Measurements from ENCODE around the gene OXGR1.
"Not testable (repeated sequence)": the region's sequence is repeated elsewhere in the genome, so short reads cannot be mapped to it uniquely, and the experiment has no call there.

The OXGR1 gene

DNA sequence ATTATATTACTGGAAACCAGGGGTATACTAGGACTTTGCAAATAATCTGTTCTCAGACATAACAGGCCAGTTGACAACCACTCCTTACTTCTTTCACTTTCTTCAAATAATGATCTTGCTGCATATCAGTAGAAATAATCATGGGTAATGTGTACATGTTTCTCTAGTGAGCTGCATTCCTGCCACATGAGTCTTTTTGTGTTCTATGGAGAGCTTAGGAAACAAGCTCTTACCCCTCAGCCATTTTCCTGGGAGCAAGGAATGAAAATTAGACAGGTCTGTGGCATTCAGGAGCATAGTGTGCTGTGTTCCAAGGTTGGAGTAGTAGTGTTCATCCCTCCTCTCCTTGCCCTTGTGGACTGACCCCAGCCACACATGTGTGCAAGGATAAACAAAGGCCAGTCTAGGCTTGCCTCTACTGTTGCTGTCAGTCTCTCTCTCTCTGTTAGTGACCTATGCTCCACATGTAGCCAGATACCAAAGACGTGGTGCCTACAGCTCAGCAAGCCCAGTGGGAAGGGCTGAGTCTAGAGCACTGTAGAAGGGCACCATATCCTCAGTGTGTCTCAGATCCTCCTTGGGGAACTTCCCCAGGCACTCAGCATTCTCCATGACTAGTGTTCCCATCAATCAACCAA lies 11.5 kb upstream of the OXGR1 start:
- DNase-seq (ENCODE audit: low spot score), result no peak

- no peak for DNase-seq (ENCODE audit: low spot score)
Measured at GRCh38 chr13:97004886-97005285, 10.6 kb upstream of the OXGR1 start.

DNA sequence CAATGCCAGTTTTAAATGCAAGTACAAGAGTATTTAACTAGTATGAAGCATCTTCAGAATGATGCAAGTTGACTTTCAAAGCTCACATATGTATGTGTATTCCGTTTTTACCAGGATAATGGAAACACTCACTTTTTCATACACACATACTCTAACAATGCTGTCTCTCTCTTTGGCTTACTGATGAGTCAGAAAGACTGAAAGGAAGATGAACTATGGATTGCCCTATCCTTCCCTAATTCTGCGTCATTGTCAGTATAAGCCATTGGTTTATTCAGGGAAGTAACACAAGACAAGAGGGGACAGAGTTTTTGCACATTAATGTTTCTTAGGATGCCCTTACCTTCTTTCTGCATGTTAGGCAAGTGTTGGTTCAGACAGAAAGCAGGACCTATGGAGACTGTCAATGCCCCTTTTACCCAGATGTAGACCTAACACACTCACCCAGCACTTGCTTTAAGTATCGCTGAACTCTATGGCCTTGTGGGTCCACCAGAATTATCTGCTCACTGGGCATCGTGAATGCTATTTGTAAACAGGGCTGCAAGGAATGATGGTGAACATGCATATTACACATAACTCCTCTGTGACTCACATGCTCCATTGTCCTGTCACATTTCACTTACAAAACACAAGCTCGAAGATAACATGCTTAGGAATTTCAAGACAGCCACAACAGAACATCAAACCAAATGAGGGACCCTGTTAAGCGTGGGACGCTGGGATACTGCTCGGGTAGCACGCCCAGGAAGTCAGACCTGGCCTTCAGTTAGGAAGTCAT lies 10.0 kb upstream of the OXGR1 start:
- DNase-seq (ENCODE audit: low spot score), result no peak

GRCh38 chr13:97003071-97003470 lies 8.8 kb upstream of the OXGR1 start:
- DNase-seq (ENCODE audit: low spot score), result no peak

GRCh38 chr13:97002581-97002980 lies 8.3 kb upstream of the OXGR1 start:
- no peak for DNase-seq (ENCODE audit: low spot score)

- no peak for DNase-seq (ENCODE audit: low spot score)
Measured at GRCh38 chr13:97001636-97002035, 7.4 kb upstream of the OXGR1 start.

DNA sequence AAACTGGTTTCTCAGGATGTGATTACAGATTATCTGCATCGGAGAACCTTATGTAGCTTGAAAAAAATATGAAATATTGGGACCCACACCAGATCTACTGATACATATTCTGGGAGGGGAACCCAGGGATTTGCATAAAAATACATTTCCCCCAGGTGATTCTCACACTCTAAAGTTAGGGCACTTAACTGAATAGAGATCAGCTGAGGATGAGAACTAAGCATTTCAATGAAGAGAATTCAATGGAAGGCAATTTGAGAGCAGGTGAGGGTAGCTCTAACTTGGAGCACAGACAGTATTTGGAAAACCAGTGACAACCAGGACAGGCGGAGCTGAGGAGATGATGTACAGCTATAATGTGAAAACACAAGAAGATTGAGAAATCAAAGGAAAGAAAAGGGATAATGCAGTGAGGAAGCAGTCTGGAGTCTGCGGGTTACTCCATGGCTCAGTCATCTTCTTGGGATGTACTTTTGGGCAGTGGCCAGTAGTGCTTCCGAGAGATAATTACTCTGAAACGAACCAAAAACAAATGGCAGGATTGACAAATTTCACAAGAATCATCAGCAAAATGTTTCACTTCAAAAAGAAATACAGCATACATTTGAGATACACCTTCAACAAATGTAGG lies 6.1 kb upstream of the OXGR1 start:
- no peak for DNase-seq (ENCODE audit: low spot score)

GRCh38 chr13:96999091-96999490 lies 4.8 kb upstream of the OXGR1 start:
- no peak for DNase-seq (ENCODE audit: low spot score)

DNA sequence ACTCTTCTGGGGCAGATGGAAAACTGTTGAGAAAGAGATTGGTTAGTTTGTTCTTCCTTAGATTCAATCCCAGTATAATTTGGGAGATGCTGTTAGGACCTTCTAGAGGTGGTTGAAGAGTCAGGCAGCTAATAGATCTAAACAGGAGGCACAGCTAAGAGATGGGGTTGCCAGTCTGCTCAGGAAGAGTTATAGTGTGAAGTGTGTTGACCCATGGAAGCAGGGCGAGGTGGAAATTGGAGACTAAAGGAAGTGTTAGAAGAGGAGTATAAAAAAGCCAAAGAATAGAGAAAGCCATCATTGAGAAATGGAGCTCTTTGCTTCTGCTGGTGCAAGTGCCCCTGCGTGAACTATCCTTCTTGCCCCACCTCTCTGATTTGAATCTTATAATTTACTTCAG lies 3.8 kb upstream of the OXGR1 start:
- DNase-seq (ENCODE audit: low spot score), result no peak

- peak; percentile 7 for DNase-seq (ENCODE audit: low spot score)
Measured at GRCh38 chr13:96996886-96997285, 2.6 kb upstream of the OXGR1 start.

DNA sequence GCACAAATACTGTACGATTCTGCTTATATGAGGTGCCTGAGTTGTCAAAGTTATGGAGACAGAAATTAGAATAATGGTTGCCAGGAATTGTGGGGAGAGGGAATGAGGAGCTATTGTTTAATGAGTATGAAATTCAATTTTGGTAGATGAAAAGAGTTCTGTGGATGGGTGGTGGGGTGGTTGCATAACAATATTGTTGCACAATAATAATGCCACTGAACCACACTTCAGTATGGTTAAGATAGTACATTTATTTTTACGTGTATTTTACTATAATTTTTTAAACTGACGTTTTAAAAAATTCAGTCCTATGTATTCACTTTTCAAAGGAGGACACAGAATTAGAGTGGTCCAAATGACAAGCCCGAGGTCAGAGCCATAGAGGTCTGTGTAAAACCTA lies 1.8 kb upstream of the OXGR1 start:
- no peak for DNase-seq (ENCODE audit: low spot score)

GRCh38 chr13:96994858-96995243 lies 575 bp upstream of the OXGR1 start:
- DNase-seq (ENCODE audit: low spot score), result no peak

GRCh38 chr13:96993634-96994016 lies 651 bp downstream of the OXGR1 start:
- no peak for DNase-seq (ENCODE audit: low spot score)

DNA sequence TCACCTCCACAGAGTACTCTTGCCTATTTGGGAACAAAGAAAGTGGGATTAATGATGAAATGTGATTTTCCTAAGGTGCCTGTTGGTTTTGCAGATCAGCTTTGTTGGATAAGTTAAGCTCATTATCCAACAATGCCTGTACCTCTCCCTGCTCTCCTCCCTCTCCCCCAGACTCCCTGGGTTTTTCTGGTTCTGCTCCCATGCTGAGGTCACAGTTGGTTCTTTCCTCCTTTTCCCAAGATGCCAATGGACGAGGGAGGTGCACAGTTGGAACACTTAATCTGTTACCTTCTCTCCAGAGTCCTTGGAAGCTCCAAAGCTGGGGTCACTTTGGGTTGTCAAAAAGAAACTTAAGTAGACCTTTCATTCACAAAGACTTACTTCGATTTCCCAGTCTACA lies 1.6 kb downstream of the OXGR1 start:
- no peak for DNase-seq (ENCODE audit: low spot score)

- no peak for DNase-seq (ENCODE audit: low spot score)
Measured at GRCh38 chr13:96991072-96991471, 3.2 kb downstream of the OXGR1 start.

DNA sequence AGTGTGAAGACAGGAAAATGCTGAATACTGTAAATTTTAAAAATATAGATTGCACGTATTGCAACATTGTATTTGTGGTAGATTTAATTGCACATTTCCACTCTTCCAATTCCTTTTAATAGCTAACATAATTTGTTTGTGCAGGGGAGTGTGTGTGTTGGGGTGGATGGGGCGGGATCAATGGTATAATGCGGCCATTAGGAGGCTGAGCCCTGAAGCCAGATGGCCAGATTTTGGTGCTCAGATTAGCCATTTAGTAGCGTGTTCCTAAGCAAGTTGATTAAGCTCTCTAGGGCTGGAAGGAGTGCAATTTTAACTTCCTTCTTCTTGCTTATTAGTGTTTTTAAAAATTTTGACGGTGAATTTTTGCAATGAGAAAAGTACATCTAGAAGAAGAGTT lies 5.8 kb downstream of the OXGR1 start:
- DNase-seq (ENCODE audit: low spot score), result no peak

GRCh38 chr13:96984051-96984508 lies 10.2 kb downstream of the OXGR1 start:
- DNase-seq (ENCODE audit: low spot score), result peak; percentile 18

DNA sequence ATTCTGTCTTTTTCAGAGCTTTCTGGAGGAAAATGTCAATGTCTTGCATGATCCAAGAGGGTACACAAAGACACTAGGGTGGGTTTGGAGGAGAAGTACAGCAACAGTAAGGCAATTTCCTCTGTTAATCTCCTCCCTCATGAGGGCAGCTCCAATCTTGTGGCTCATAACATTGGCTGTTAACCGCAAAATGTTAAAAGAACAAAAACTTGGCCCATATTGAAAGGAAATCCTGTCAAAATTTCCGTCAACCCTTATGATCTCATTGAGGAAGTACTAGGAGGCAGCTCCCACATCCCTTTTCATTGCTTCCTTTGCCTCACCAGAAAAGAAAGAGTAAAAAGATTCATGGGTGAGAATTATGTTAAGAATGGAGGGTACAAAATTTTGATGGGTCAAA lies 11.6 kb downstream of the OXGR1 start:
- DNase-seq (ENCODE audit: low spot score), result no peak

DNA sequence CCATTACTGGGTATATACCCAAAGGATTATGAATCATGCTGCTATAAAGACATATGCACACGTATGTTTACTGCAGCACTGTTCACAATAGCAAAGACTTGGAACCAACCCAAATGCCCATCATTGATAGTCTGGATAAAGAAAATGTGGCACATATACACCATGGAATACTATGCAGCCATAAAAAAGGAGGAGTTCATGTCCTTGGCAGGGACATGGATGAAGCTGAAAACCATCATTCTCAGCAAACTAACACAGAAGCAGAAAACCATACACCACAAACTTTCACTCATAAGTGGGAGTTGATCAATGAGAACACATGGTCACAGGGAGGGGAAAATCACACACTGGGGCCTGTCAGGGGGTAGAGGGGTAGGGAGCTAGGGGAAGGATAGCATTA lies 14.4 kb downstream of the OXGR1 start:
- not testable (repeated sequence) for DNase-seq (ENCODE audit: low spot score)

DNA sequence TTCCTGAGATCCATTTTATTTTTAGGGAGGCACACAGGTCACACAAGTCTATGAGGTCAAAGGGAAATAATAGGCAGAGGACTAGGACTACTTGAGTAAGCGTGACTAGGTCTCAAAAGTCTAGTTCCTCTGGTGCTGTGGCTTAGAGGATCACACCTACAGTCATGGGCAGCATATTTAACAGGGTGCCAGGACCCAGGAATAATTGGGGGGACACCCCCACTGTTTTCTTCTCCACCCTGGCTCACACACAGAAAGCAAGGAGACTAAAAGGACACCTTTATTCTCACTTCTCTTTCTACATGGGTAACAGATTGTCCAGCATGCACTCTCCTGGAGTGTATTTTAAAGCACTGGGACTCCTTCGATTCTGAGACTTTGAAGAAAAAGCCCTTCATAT lies 26.2 kb downstream of the OXGR1 start:
- no peak for DNase-seq (ENCODE audit: low spot score)

DNA sequence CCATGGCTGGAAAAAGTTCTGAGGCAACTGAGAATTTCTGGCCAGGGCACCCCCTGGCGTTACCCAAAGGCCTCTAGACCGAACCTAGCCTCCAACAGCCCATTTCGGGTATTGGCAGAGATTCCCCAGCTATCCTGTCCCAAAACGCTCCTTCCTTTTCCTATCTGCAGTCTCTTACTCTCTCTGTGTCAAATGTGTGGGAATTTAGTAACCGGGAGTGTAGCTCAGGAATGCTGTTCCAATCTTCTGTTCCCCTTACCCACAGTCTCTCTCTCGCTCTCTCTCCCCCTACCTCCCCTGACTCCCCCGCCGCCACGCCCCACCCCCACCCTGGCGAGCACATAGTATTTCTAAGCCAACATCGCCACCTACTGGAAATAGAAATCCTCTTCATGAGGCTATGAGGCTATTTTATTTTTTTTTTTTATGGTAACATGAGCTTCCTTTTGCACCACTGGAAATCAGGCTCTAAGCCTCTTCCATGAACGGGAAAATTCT lies 27.0 kb downstream of the OXGR1 start:
- no peak for DNase-seq (ENCODE audit: low spot score)

GRCh38 chr13:96966415-96967102 lies 27.7 kb downstream of the OXGR1 start:
- no peak for DNase-seq (ENCODE audit: low spot score)

All from germinal center (tissue), 1 donor.